Stimulated activated CD4-positive, alpha-beta T cell treated with anti-CD3 and anti-CD28 coated beads, Interleukin-4, amount 100 ng/mL, for 24 hours (primary cell): ENCODE results near the gene DCLK3.

Experiments
- DNase-seq: peaks from one replicate; pipeline ENCODE4 v3.0.0-alpha.2; 2020

The DCLK3 gene

DNA sequence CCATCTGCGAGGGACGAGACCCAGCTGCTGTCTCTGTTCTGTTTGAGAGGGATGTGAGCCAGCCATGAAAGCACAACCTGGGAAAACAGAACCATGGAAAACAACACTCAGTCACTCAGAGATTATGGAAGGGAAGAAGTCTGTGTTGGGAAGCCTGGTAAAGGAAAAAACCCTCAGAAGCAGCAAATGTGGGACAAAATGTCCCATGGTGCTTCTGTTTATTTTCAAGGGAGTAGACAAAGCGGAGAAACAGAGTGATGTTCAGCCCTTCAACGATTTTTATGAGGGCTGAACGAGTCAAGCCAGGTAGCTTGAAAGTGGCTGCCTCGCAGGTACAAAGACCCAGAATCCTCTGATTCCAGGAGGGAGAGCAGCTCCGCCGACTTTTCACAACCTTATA lies 59.3 kb downstream of the DCLK3 start:
- DNase-seq = no peak

DNA sequence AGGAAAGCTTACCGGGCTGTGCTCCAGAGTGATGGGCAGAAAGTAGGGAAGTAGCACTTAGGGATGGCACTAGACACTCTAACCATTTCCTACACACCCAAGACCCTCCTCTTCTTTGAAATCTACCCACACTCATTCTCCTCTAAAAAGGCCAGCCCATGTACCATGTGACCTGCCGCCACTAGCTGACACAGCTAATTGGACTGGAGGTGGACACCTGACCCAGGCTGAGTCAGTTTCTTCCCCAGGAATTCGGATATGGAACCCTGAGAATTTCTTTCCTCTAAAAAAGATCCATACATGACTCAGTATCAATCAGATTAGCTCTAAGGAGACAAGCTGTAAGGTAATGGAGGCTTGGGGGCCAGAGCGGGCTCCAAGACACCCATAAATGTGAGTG lies 60.1 kb downstream of the DCLK3 start:
- DNase-seq = no peak

DNA sequence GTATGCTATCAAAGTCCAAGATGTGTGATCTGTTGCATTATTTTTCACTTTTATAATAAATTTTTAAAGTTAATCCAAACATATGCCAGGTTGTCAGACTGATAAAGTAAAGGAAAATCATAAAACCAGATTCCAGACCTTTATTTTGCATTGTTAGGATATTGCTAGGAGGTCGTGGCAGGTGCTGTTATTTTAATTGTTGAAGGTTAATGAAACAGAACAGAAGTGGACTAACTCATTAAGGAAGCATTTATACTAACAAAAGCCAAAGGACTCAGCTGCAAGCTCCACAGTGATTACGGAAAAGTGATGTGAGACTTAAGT lies 63.1 kb downstream of the DCLK3 start:
- no peak for DNase-seq

DNA sequence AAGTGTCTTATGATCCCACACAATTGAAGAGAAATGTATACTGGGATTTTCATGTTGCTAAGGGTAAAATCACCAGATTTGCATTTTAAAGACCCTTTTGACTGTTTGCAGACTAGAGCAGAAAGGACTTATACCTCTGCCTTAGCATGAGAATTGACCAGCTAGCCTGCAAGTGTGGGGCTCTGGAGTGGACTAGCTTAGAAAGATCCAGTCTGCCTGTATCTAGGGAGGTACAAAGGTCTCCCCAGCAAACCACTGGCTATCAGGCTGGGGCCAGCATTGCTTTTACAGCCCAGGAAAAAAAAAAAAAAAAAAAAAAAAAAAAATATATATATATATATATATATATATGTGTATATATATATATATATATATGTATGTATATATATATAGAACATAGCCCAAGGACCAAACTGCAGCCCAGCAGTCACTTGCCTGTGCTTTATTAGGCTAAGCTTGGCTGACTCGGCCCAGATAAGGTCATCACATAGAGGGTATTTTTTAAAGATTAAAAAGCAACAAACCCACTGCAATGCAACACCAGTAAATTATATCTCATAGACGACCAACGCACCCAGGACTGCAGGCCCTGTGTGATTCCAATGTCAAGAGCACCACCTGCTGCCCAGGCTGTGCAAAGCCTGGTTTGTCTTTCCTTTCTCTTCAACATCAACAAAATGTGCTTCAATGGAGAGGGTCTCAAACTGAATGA lies 63.7 kb downstream of the DCLK3 start:
- DNase-seq = peak; percentile 14

DNA sequence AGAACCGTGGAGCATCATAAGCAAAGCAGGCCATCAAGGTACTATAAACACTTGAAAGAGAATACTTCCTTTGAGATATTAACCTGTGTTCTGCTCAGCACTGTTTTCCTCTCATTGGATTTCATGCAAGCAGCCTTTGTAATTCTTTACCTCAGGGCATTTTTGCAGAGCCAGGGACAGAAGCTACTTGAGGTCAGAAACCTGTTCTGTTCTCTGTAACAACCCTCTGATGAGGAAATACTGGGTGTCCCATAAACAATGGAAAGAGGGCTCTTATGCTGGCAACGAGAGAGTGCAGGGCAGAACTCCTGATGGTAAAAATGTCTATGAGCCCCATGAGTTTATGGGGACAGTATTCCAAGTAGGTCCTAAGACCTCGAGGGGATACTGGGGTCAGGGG lies 66.0 kb downstream of the DCLK3 start:
- DNase-seq = no peak

DNA sequence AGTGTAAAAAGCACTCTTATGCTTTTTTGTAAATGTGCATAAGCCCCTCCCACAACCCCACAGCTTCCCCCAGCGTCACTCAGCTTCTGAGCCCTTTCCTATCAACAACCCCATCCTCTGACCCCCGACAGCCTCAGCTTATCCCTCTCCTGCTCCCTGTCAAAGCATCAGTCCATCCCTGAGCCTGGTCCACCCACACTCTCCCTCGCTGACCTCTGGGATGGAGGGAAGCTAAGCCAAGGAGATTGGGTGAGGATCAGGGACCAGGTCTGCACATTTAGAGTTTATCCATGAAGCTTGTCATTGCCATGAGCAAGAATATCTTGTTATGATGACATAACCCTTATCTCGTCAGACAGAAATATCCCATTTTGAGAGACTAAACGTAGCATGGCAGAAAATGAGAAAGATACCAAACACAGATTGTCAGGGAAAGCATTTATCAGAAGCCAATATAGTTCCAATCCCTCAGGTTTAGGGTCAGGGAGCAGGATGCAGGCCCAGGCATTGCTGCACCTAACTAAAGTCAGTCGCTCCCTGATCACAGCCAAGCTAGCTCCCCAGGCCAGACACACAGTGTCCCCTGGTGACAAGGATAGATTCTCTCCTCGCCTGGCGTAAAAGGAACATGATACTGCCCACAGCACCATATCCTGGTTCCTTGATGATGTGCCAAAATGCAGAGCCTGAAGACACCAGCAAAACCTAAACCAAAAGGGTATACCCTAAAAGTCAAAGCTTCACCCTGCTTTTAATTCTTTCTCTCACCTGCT lies 66.9 kb downstream of the DCLK3 start:
- no peak for DNase-seq

DNA sequence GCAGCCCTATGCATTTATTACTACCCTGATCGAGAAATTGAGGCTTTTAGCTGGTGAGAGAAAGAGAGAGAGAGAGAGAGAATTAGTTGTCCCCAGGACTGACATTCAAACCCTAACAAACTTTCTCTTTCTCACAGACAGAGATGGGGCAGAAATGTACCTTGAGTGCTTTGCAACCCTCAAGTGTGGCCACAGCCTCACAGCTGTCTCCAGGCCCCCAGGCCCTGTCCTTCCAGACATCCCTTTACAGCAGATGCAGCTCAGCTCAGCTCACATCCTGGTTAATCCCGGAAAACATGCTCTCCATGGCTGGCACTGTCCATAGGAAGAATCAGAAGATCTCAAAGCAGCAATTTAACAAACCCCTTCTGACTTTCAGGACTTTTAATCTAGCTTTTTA lies 67.6 kb downstream of the DCLK3 start:
- DNase-seq = no peak

DNA sequence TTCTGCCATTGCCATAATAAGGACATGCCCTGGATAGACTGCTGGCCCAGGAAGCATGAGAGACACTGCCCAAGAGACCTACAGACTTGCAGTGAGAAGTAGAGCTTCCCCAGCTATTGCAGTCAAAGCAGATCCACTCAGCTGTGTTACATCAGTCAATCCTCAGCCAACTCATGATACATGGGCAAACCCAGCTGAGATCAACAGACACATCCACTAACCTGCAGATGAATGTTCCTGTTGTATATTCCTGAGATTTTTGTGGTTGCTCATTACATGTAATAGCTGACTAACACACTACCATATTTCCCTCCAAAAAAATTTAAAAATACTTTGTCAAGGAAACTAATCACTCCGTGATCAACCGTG lies 68.6 kb downstream of the DCLK3 start:
- no peak for DNase-seq

DNA sequence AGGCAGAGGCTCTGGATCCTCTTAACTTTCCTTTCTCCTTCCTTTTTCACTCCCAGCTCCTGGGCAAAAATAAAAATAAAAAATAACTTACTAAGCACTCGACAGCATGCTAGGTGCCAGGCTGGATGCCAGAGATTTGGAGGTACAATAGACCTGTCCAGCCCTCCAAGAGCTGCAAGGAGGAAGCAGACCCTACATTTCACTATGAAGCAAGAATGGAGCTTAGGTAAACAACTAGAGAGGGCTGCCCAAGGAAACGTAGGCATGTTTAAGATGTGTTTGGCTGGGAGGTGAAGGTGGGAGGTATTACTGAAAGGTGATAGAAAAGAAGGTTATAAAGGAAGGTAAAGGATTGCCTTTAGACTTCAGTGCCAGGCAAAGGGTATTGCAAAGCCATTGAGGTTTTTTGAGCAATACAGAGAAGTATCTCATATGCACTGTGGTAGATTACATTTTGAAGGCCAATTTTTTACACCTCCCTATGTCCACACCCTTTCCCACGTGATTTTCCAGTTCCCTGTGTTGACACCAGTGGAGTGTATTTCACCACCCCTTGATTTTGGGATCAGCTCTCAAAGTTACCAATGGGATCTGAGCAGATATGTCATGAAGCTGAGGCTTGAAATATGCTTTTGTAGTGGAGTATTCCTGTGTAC lies 69.1 kb downstream of the DCLK3 start:
- no peak for DNase-seq

DNA sequence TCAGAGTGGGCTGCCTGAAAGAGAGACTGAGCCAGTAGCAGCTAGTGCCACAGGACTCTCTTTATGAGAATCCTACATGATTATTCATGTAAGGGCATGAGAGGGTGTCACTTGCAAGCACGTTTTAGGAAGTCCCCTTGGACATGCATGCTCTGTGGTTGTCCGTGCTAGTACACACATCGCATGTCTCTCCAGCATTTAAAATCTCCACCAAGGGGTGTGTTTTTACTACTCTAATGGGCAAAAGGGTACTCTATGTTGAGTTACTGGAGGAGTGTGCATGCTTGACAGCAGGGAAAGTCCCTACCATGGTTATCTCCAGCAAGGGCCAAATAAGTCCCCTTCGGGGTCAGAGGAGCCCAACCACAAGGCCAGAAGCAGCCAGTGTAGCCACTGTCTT lies 70.7 kb downstream of the DCLK3 start:
- DNase-seq = no peak

DNA sequence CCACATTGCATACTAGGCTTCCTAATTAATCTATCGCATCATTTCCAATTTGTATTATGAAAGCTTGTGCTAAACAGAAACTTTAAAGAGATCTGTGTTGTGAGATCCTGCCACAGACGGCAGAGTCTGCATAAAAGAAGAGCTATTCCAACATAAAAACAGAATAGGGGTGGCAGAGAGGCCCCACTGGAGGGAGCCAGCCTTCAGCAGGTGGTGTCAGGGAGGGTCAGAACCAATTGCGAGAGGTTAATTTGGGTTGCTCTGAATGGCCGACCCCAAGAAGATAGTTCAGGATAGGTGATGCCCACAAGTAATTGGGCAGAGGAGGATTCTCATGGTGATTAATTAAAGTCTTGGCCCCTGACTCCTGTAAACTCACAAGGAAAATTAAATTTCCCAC lies 74.8 kb downstream of the DCLK3 start:
- no peak for DNase-seq

DNA sequence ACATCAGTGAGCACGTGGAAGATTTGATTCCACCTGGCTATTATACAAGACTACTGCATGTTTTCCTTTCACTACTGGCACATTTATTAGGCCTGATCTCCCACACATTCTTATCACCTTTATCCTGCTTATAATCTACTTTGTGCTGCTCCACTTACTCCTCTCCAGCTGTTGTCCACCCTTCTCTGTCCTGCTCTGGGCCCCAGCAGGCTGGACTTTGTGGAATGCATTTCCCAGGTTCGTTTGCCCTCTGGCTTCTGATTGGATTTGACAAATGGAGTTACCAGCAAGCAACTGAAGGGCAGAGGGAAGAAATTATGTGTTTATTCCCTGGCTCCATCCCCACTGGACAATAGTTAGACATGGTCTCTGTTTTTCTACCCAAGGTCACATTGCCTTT lies 75.5 kb downstream of the DCLK3 start:
- no peak for DNase-seq

DNA sequence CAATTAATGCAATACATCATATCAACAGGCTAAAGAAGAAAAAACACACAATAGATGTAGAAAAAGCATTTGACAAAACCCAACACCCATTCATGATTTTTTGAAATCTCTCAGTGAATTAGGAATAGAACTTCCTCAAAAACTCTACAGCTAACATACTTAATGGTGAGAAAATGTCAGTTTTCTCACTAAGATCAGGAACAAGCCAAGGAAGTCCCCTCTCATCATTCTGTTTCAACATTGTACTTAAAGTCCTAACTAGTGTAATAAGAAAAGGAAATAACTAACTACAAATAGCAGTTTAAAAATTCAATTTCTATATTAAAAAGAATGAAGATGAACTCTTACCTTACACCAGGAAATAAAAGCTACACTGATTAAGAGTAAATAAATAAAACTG lies 77.8 kb downstream of the DCLK3 start:
- no peak for DNase-seq

DNA sequence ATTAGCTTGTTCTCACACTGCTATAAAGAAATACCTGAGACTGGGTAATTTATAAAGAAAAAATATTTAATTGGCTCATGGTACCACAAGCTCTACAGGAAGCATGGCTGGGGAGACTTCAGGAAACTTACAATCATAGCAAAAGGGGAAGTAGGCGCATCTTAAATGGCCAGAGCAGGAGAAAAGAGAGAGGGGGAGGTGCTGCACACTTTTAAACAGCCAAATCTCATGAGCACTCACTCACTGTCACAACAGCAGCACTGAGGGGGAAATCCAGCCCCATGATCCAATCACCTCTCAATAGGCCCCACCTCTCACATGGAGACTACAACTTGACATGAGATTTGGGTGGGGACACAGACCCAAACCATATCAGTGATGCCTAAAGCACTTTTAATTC lies 82.5 kb downstream of the DCLK3 start:
- DNase-seq = no peak

DNA sequence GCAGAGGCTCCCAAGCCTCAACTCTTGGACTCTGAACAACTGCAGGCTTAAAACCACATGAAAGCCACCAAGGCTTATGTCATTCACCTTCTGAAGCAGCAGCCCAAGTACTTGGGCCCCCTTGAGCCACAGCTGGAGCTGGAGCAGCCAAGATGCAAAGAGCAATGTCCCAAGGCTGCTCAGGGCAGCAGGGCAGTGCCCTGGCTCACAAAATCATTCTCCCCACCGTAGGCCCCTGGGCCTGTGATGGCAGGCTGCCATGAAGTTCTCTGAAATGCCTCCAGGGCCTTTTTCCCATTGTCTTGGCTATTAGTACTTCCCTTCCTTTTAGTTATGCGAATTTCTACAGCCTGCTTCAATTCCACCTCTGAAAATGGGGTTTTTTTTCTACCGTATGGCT lies 83.4 kb downstream of the DCLK3 start:
- DNase-seq = no peak

DNA sequence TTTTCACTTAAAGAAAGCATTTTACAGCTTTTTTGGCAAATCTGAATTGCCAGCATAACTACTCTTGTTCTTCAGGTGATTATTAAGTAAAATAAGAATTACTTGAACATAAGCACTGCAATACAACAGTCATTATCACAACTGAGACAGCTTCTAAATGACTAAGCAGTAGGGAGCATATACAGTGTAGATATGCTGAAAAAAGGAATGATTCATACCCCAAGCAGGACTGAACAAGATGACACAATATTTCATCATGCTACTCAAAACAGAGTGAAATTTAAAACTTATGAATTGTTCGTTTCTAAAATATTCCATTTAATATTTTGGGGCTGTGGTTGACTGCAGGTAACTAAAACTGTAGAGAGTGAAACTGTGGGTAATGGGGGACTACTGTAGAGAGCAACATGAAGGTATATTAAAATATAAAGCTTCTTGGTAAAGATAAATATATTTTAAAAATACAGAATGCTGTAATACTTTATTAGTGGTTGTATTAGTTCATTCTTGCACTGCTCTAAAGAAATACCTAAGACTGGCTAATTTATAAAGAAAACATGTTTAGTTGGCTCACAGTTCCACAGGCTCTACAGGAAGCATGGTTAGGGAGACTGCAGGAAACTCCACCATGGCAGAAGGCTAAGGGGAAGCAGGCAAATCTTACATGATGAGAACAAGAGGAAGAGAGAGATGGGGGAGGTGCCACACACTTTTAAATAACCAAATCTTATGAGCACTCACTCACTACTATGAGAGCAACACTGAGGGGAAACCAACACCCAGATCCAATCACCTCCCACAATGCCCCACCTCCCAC lies 84.8 kb downstream of the DCLK3 start:
- DNase-seq = no peak

DNA sequence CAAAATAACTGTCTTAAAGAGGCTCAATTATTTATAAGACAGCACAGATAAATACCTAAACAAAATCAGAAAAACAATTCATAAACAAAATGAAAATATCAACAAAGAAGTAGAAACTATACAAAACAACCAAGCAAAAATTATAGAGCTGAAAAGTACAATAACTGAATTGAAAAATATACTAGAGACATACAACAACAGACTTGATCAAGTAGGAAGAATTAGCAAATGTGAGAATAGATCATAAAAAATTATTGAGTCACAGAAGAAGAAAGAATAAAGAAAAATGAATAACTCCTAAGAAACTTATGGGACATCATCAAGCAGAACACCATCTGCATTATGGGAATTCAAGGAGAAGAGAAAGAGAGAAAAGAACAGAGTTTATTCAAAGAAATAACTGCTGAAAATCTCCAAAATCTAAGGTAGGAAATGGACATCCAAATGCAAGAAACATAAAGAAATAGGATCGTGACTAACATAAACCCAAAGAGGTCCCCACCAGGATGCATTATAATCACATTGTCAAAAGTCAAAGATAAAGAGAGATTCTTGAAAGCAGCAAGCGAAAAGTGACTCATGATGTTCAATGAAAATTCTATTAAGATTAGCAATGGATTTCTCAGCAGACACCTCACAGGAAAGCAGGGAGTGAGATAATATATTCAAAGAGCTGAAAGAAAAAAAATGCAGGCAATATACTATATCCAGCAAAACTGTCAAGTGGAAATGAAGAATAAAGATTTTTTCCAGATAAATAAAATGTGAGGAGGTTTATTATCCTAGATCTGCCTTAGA lies 85.9 kb downstream of the DCLK3 start:
- no peak for DNase-seq

DNA sequence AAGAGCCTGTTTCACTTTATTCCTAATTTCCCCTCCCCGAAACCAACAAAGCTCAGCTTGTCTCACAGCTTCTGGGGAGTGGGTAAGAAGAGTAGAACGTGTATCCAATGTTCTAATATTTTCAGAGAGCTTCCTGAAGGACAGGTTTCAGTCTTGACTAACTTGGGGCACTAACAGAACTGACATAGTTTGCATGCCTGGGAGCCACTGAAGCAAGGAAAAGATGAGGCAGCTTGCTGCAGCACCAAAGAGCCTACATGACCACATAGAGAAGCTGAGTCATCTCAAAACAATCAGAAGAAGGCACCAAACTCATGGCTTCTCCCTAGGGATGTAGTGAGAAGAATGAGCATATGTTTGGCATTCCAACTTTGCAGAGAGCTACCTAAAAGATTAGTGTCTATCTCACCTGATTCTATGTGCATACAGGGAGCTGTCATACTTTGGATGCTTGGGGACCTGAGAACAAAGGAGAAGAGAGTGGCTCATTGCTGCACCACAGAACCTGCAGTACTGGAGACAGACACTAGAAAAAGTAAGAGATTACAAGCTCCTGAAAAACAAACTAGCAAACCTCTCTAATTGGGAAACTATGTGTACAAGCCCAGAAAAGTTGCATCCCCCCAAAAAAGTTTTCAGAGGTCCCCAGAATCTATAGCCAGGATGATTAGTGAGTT lies 86.9 kb downstream of the DCLK3 start:
- DNase-seq = no peak

DNA sequence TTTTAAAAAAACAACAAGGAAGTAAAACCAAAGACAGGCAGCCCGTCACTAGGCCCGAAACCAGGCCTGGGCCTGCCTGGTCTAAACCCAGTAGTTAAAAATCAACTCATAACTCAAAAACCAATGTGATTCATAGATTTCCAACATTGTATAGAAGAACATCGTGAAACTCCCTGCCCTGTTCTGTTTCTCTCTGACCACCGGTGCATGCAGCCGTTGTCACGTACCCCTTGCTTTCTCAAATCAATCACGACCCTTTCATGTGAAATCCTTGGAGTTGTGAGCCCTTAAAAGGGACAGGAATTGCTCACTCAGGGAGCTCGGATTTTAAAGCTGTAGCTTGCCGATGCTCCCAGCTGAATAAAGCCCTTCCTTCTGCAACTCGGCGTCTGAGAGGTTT lies 89.5 kb downstream of the DCLK3 start:
- no peak for DNase-seq

DNA sequence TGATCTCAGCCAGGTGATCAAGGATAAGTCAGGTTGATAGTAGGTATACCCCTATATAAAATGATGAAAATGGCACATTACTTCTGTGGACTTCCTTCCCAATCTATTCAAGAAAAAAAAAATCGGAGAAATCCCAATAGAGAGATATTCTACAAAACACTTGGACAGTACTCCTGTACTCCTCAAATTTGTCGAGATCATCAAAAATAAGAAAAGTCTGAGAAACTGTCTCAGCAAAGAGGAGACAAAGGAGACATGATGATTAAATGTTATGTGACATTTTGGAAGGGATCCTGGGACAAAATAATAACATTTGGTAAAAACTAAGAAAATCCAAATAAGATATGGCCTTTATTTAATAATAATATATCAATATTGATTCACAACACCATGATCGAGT lies 94.6 kb downstream of the DCLK3 start:
- no peak for DNase-seq

DNA sequence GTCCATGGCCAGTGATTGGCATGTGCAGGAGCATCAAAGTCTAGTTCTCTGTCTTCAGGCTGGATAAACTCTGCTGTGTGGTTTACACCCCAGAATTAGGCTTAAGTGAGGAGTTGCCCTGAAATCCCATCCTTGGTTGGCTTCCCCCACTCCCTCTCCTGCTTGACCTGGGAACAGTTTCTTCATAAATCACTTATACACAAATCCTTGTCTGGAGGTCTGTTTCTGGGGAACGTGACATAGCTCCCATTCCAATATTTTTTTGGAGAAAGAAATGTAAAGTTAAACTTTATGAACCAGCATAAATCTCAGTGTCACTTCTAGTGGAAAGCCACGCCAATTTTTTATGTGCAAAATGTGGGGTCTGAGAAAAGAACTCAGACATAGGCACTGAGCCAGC lies 98.2 kb downstream of the DCLK3 start:
- DNase-seq = no peak

DNA sequence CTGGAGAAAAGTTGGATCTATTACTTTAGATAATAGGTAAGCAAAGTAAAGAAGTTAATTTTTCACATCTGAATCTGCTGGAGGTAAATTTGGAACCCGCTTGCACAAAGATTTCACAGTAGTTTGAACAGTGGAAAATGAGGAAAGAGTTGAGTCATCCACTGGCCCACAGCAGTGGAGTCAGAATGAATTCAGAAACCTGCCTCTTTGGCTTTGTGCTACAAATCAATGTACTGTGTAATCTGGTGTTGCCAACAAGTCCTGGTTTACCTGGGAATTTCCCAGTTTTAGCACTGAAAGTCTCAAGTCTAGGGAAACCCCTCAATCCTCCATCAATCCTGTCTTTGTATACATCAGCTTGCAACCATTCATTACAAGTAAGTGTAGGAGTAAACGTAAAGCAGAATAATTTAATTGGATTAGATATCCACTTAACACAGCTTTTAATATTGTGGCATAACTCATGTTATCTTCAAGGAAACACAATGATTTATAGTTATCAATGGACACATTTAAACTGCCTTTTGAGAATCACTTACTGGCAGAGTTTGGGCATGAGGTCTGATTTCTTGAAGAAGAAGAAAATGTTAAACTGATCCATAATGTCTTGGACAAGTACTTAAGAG lies 100.6 kb downstream of the DCLK3 start:
- no peak for DNase-seq
